ENCODE measurements around the gene PTPRN.

DNA sequence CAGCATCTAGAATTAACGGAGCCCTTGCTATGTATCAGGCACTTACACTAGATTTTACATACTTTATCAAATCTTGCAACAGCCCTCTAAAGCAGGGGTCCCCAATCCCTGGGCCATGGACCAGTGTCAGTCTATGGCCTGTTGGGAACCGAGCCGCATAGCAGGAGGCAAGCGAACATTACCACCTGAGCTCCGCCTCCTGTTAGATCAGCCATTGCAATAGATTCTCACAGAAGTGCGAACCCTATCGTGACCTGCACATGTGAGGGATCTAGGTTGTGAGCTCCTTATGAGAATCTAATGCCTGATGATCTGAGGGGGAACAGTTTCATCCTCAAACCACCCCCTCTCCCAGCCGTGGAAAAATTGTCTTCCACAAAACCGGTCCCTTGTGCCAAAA lies 16.6 kb downstream of the PTPRN start:
- TF ChIP-seq, protein P1, sequence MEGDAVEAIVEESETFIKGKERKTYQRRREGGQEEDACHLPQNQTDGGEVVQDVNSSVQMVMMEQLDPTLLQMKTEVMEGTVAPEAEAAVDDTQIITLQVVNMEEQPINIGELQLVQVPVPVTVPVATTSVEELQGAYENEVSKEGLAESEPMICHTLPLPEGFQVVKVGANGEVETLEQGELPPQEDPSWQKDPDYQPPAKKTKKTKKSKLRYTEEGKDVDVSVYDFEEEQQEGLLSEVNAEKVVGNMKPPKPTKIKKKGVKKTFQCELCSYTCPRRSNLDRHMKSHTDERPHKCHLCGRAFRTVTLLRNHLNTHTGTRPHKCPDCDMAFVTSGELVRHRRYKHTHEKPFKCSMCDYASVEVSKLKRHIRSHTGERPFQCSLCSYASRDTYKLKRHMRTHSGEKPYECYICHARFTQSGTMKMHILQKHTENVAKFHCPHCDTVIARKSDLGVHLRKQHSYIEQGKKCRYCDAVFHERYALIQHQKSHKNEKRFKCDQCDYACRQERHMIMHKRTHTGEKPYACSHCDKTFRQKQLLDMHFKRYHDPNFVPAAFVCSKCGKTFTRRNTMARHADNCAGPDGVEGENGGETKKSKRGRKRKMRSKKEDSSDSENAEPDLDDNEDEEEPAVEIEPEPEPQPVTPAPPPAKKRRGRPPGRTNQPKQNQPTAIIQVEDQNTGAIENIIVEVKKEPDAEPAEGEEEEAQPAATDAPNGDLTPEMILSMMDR (IDR thresholded peaks at IDR 0.05; ENCODE audit: poor library complexity, severe bottlenecking) = no peak
- no peak for TF ChIP-seq POLR2AphosphoS5 (IDR thresholded peaks at IDR 0.05)
- no peak for TF ChIP-seq RAD21 (conservative IDR thresholded peaks at IDR 0.05)
- no peak for TF ChIP-seq MXI1 (conservative IDR thresholded peaks at IDR 0.05; ENCODE audit: poor library complexity, severe bottlenecking)
